DMS53 treated with DMSO at 0.1 percent for 48 hours (cell line): ENCODE results near the gene PSMG3.
"Not testable (repeated sequence)": the region's sequence is repeated elsewhere in the genome, so short reads cannot be mapped to it uniquely, and the experiment has no call there.

Experiments
- DNase-seq: peaks from one replicate; lab custom pipeline; 2025; ENCODE audit not compliant: unreplicated experiment; lab: John Stamatoyannopoulos, UW

Gene PSMG3

GRCh38 chr7:1597066-1597760, 27.4 kb upstream of the PSMG3 start:
- DNase-seq: no peak

- DNase-seq: no peak
Measured at GRCh38 chr7:1596181-1597043, 26.6 kb upstream of the PSMG3 start.

- no peak for DNase-seq
Measured at GRCh38 chr7:1595636-1596035, 25.8 kb upstream of the PSMG3 start.

GRCh38 chr7:1595027-1595426, 25.2 kb upstream of the PSMG3 start:
- no peak for DNase-seq

GRCh38 chr7:1593904-1594421, 24.1 kb upstream of the PSMG3 start:
- DNase-seq: no peak

- no peak for DNase-seq
Measured at GRCh38 chr7:1593091-1593866, 23.4 kb upstream of the PSMG3 start.

- DNase-seq: no peak
Measured at GRCh38 chr7:1592299-1592871, 22.6 kb upstream of the PSMG3 start.

GRCh38 chr7:1591876-1592275, 22.0 kb upstream of the PSMG3 start:
- no peak for DNase-seq

GRCh38 chr7:1591396-1591795, 21.6 kb upstream of the PSMG3 start:
- no peak for DNase-seq

GRCh38 chr7:1590887-1591286, 21.1 kb upstream of the PSMG3 start:
- DNase-seq: no peak

GRCh38 chr7:1590476-1590875, 20.6 kb upstream of the PSMG3 start:
- no peak for DNase-seq

- DNase-seq: no peak
Measured at GRCh38 chr7:1588978-1589377, 19.1 kb upstream of the PSMG3 start.

- DNase-seq: no peak
Measured at GRCh38 chr7:1587738-1588137, 17.9 kb upstream of the PSMG3 start.

GRCh38 chr7:1586827-1587705, 17.2 kb upstream of the PSMG3 start:
- DNase-seq: no peak

- DNase-seq: no peak
Measured at GRCh38 chr7:1586126-1586826, 16.4 kb upstream of the PSMG3 start.

- DNase-seq: no peak
Measured at GRCh38 chr7:1585142-1585981, 15.5 kb upstream of the PSMG3 start.

- DNase-seq: no peak
Measured at GRCh38 chr7:1584700-1585099, 14.9 kb upstream of the PSMG3 start.

- not testable (repeated sequence) for DNase-seq
Measured at GRCh38 chr7:1583241-1583930, 13.6 kb upstream of the PSMG3 start.
